NCI-H1105 (cell line): ENCODE measurements around the gene EHMT1.

Experiments
- DNase-seq: peaks from one replicate; lab custom pipeline; 2025; lab: John Stamatoyannopoulos, UW

EHMT1 gene

GRCh38 chr9:137674307-137674975, 55.6 kb downstream of the EHMT1 start:
- no peak for DNase-seq

GRCh38 chr9:137674976-137675320, 56.1 kb downstream of the EHMT1 start:
- no peak for DNase-seq

GRCh38 chr9:137676998-137677397, 58.2 kb downstream of the EHMT1 start:
- DNase-seq: no peak

- DNase-seq: no peak
Observed at GRCh38 chr9:137678202-137678601, 59.4 kb downstream of the EHMT1 start.

- DNase-seq: no peak
Observed at GRCh38 chr9:137679249-137679648, 60.4 kb downstream of the EHMT1 start.

- no peak for DNase-seq
Observed at GRCh38 chr9:137679695-137680305, 61.0 kb downstream of the EHMT1 start.

GRCh38 chr9:137680444-137681358, 61.9 kb downstream of the EHMT1 start:
- no peak for DNase-seq

- no peak for DNase-seq
Observed at GRCh38 chr9:137682428-137683105, 63.8 kb downstream of the EHMT1 start.

GRCh38 chr9:137683262-137683864, 64.6 kb downstream of the EHMT1 start:
- DNase-seq: no peak

- no peak for DNase-seq
Observed at GRCh38 chr9:137685035-137685740, 66.4 kb downstream of the EHMT1 start.

GRCh38 chr9:137685741-137686420, 67.1 kb downstream of the EHMT1 start:
- no peak for DNase-seq

- no peak for DNase-seq
Observed at GRCh38 chr9:137688261-137688660, 69.5 kb downstream of the EHMT1 start.

GRCh38 chr9:137688725-137689124, 69.9 kb downstream of the EHMT1 start:
- DNase-seq: no peak

GRCh38 chr9:137689745-137690529, 71.1 kb downstream of the EHMT1 start:
- no peak for DNase-seq

- DNase-seq: no peak
Observed at GRCh38 chr9:137690930-137691645, 72.3 kb downstream of the EHMT1 start.

GRCh38 chr9:137691646-137692351, 73.0 kb downstream of the EHMT1 start:
- no peak for DNase-seq

- DNase-seq: no peak
Observed at GRCh38 chr9:137694236-137694959, 75.6 kb downstream of the EHMT1 start.
